Stimulated activated CD8-positive, alpha-beta memory T cell treated with anti-CD3 and anti-CD28 coated beads, Interleukin-4, amount 100 ng/mL, for 48 hours (primary cell): Measurements from ENCODE around the gene DLEU7.
A peak's percentile ranks its signal among the peaks of the same experiment; 100 is the strongest.

Experiments
- DNase-seq: peaks from one replicate; pipeline ENCODE4 v3.0.0-alpha.2; 2020

DLEU7 gene

DNA sequence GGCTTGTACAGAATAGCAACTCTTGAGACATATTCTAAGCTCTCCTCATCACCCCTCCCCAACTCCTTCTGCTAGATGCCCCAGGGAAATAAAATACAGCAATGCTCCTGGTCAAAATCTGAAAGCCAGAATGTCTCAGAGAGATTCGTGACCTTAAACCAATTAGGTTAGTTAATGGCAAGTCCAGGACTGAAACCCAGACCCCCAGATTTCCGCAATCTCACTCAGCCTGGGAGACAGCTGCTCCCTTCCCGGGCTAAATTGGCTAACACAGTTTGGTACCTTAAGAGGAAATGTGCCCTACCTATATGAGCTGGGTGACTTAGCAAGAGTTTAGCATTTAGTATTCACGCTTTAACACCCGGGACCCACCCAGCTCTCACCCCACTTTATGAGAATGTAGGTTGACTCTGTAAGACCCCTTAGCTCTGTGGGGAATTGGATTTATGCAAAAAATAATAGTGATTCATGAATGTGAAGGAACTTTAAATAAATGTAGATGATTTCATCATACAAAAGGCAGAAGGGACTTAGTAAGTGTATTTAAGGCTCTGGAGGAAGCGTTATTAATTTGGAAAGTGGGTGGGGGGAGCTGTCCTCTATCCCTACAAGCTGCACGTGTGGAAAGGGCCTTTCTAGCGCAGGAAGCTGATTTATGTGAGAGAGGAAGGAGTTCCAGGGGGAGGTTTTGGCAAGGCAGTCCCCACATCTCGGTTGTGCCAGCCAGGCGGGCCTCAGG lies 1.1 kb downstream of the DLEU7 start:
- no peak for DNase-seq

DNA sequence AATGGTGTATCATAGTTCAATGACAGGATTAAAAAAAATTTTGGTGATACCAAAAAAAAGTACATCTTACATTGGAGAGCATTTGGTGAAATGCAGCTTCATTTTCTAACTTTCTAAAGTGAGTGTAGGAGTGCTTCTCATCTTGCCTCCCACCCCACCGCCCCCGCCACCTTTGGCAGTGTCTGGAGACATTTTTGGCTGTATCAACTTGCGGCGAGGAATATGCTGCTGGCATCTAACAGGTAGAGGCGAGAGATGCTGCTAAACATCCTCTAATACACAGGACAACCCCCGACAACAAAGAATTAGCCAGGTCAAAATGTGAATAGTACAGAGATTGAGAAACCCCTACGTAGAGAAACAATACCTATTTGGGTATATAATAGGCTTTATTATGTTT lies 1.7 kb downstream of the DLEU7 start:
- no peak for DNase-seq

DNA sequence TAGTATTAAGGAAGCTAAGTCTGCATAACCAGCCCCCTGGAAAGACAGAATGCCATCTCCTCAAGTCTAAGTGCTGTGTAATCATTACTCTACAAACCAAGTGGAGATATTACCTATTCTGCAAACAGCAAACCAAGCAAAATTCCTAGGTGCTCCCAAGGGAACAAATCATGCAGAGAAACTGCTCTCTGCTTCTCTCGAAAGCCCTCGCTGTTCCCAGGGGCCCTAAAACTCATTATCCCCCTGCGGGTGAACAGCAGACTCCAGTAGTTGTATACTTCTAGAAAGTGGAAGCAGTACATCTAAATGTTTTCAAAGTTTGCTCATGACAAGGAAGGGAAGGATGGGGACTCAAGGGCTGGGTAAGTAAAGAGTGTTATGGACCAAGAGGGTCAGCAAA lies 3.2 kb downstream of the DLEU7 start:
- DNase-seq = no peak

DNA sequence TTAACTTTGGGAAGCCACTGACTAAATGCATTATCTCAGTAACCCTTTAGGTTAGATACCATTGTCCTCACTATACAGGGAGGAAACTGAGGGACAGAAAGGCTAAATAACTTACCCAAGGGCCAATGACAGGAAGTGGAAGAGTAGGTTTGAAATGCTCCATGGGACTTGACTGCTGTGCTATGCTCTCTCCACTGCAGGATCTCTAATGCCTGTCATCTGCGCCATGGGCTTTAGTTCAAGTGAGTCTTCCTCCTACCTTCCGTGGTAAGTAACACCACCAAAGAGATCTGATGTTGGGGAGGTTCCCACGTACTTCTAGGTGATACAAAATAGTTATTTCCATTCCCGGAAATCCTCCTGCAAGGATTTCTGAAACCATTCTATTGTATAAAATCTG lies 3.7 kb downstream of the DLEU7 start:
- no peak for DNase-seq

DNA sequence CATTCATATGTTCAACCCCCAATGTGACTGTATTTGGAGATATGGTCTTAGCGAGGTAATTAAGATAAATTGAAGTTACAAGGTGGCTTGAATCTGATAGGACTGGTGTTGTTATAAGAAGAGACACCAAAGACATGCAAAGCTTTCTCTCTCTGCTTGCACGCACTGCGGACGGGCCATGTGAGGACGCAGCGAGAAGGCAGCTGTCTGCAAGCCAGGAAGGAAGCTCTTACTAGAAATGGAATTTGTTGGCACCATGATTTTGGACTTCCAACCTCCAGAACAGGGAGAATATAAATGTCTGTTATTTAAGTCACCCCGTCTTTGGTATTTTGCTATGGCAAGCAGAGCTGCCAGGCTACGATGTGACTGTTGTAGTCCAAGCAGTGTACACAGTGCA lies 4.8 kb downstream of the DLEU7 start:
- DNase-seq = no peak

GRCh38 chr13:50838031-50838430 lies 5.5 kb downstream of the DLEU7 start:
- DNase-seq = no peak

DNA sequence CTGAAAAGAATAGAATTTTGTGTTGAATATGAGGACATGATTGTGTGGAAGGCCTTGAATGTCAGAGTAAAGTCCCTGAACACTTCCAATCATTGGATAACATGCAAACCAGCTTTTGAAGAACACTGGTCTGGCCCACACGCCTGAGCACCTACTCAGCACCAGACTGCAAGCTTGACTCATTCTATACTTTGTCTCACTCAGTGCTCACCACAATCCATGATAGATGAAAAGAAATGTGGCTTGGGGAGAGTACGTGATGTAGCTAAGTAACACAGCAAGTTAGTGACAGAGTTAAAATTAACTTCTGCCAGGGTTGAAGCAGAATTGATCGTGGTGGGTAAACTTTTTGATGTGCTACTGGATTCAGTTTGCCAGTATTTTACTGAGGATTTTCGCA lies 12.0 kb downstream of the DLEU7 start:
- no peak for DNase-seq

DNA sequence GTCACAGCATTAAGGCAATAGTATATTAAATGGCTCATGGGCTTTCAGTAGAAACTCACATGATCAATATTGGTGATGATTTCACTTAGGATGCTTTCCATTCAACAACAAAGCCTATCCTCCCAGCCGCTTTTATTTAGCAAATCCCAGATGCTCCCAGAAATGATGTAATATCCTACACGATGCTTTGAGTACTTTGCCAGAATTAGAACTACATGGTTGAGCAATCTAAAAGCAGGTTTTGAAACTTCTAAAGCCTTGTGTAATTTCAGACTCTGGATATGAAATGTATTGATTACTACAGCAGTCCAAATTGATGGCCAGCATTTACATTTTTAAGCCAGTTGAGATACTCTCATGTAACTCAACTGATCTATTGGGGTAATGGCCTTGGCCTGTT lies 13.6 kb downstream of the DLEU7 start:
- DNase-seq = no peak

DNA sequence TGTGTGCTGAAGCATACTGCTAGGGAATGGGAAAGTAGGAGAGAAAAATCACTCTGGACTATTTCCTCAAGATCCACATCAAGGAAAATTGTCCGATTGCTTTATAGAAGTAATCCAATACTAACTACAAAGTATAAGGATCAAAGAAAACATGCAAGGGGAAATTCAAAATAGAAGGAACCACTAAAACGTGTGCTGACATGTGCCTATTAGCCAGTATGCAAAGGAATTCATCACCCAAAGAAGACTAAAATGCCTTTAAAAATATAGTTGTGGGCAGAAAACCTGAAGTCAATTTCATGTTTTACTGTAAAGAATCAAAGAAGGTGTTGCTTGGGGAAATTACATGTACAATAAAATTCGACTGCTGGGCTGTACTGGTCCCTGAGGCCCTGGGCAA lies 14.3 kb downstream of the DLEU7 start:
- no peak for DNase-seq

DNA sequence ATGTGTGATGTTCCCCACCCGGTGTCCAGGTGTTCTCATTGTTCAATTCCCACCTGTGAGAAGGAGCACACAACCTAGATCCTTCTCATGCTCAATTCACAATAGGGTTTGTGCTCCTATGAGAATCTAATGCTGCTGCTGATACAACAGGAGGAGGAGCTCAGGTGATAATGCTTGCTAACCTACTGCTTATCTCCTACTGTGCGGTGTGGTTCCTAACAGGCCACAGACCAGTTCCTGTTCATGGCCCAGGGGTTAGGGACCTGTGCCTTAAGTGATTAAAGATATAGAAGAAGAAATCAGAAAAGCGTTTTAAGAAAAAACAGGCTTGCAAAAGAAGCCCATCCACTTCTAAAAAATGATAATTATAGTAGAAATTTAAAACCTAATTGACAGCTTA lies 17.5 kb downstream of the DLEU7 start:
- DNase-seq = no peak

- no peak for DNase-seq
These were observed 31.2 kb downstream of the DLEU7 start for GRCh38 chr13:50812242-50812641.

DNA sequence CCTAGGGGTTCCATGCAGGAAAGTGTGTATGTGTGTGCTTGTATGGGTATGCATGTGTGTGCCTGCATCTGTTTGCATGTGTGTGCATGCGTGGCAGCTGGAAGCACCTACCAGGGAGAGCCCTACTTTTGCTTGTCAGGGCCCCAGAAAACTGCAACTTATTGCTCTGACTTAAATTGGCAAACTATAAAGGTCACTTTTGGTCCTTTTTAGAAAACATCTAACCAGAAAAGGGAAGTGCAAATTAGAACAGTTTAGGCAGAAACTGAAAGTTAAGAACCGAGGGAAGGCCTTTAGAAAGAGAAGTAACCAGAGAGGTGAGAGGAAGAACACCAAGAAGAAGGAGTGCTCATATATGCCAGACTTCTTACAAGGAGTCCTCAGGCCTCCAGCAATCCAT lies 32.5 kb downstream of the DLEU7 start:
- no peak for DNase-seq

DNA sequence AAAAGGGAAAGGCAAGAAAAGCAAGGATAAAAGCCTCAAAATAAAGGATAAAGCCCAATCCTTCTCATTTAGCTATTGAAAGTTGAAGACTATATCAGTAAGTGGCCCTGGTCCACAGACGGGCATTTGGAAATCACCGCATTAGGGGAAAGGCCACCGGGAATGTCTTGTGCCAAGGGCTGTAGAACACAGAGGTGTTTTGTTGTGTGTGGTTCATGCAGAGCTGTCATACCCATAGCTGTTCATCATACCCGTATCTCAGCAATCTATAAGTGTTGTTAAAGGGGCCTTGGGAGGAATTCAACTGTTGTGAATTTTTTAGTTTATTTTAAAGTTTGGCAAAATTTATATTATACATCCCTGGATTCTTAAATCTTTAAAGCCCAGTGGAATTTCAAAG lies 33.0 kb downstream of the DLEU7 start:
- DNase-seq = no peak

DNA sequence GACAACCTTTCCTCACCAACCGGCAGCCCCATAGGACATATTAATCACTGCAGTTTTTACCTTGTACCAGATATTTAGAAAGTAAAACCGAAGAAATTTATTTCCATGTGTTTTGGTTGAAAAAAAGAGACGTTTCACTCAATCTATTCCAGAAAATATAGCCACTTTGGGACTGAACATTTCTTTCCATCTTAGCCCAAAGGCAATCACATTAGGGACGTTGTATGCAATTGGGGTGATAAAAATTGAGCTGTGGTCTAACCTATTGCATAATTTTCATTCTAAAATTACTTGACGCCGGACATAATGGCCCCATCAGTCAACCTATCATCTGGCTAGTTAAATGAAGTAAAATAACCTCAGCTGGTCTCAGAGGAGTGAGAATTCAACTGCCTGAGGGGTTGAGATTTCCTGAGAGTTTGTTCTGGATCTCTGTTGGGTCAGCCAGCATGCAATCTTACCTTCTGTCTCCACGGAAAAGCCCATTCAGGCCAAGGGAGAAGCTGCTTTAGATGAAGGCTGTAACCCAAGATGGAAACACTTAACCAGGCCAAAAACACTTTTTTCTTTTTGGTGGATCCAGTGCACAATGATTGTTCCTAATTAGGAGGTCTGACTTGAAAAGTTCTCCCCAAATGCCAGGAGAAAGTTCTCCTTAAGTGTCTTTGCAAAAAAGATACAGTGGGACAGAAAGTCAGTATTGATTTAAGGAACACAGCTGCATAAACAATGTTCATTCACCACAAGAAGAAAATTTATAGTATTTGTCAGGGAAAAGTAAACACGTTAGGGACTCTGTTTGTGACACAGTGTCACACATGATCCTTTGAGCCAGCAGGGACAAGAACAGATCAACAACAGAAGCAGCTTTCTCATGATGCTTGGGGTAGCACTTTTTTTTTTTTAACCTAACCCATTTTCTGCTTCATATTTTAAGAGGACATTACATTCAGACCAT lies 34.1 kb downstream of the DLEU7 start:
- no peak for DNase-seq

- DNase-seq = no peak
These were observed 37.7 kb downstream of the DLEU7 start for GRCh38 chr13:50805805-50806204.

DNA sequence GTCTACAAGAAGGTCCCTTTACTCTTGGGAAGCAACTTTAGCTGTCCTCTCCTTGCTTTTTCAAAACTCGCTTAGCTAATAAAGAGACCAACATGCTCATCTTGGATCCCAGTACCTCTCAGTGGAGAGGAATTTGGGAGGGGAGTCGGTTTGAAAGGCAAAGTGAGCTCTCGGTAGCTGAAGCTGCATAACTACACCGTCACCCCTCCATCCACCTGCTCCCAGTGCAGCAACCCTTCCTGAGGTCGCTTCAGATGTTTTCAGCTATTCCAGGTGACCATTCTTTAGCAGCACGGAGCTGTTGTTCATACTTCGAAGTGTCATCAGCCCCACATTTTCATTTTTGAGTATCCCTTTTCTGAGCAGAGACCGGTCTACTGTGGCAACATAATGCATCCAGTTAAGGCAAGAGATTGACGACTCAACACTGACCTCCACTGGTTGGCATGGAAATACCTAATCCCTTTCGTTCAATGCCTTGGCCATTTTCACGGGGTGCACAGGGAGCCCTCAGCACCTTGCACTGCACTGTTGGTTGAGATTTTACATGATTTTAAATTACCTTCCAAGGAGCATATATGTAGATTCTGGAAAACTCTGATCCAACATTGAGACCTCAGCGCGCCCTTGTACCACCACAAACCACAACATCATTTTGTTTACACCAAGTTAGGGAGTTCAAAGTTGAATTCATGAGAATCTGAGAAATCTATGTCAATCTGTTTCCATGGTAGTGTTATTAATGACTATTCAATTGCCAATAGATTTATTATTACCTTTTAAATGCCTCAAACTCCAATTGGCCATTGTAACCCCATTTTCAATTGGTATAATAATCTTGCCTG lies 42.2 kb downstream of the DLEU7 start:
- peak; percentile 65 for DNase-seq

DNA sequence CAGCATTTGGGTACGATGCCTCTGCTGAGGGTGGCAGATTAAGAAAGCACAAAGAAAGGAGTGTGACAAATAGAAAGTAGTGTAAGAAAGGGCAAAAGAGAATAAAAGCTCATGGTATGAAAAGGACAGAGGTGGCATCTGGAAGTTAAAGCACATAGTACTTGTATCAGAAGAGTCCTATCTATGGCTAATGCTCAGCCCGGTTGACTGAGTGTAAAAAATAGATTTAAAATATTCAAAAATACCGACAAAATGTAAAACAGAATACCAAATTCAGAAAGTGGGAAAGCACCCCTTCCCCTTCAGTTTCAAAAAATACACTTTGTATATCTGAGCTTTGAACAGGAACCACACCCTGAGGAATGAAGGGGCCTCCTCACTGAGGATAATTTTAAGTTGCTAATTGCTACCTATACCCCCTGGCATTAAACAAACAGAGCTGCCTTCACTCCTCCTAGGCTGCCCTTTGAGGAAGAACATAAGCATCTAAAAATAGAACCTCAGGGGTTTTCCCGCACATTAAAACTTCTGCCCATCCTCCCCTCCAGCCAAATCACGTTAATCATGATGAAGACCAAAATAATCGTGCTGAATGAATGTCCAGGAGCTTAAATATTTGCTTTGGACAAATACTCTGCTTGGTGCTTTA lies 43.3 kb downstream of the DLEU7 start:
- no peak for DNase-seq

GRCh38 chr13:50798923-50799322 lies 44.6 kb downstream of the DLEU7 start:
- no peak for DNase-seq

DNA sequence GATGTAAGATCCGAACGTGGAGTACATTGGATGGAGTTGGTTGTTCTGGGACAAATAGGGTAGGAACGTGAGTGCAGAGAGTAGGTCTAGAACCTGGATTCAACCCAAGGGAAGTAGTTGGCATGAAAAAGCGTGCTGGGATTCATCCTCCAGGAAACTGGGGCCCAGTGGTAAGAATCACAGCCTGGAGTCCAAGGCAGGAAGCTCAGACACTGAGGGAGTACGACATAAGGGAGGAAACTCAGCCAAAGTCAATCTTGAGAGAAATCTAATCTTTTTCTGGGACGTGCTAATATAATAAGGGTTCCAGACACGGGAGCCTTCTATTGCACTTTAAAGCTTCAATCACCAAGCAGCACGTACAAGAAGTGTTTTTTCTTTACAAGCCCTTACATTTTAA lies 46.4 kb downstream of the DLEU7 start:
- DNase-seq = no peak

- no peak for DNase-seq
These were observed 47.0 kb downstream of the DLEU7 start for GRCh38 chr13:50796463-50796862.

- DNase-seq = no peak
These were observed 49.3 kb downstream of the DLEU7 start for GRCh38 chr13:50794226-50794625.

DNA sequence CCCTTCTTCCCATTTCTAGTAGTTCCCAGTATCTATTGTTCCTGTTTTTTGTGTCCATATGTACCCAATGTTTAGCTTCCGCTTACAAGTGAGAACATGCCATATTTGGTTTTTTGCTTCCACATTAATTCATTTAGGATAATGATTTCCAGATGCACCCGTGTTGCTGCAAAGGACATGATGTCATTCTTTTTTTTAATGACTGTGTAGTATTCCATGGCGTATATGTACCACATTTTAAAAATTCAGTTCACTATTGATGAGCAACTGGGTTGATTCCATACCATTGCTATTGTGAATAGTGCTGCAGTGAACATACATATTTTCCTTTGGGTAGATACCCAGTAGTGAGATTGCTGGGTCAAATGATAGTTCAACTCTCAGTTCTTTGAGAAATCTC lies 50.5 kb downstream of the DLEU7 start:
- no peak for DNase-seq
